HEK293 (cell line): ENCODE measurements around the gene EBF4.

Experiments used
- HOXC10 ChIP-seq: sonication (generic); formaldehyde crosslinking; IDR thresholded peaks from 2 replicates; pipeline ENCODE4 v1.8.1; 2023; ENCODE audit warnings: mild to moderate bottlenecking, missing genetic modification reagents
- ZNF121 ChIP-seq: fragments of 450-650 bp; formaldehyde crosslinking; IDR thresholded peaks from 2 replicates; pipeline ENCODE4 v1.5.1; 2016; ENCODE audit warnings: missing biosample characterization, missing genetic modification characterization
- ZNF132 ChIP-seq: fragments of 450-650 bp; formaldehyde crosslinking; IDR thresholded peaks from 2 replicates; pipeline ENCODE4 v1.5.1; 2017; ENCODE audit warnings: missing biosample characterization, missing genetic modification characterization, borderline replicate concordance
- ZNF24 ChIP-seq: fragments of 450-650 bp; formaldehyde crosslinking; IDR thresholded peaks from 2 replicates; pipeline ENCODE4 v1.5.1; 2016; ENCODE audit warnings: missing biosample characterization, missing genetic modification characterization
- ZNF274 ChIP-seq, 2 experiments: fragments of 200-500 bp in 1 of 2; fragments of 450-650 bp in 1 of 2; sonication (Bioruptor generic) in 1 of 2; formaldehyde crosslinking in 1 of 2; IDR thresholded peaks; 2 replicates each; pipeline versions ENCODE4 v1.5.1 to v1.6.1; 2014 to 2016; ENCODE audit warnings: borderline replicate concordance in 1 of 2, inconsistent platforms in 1 of 2, low read length in 1 of 2, missing biosample characterization in 1 of 2, missing genetic modification characterization in 1 of 2
- ZNF354C ChIP-seq: fragments of 450-650 bp; formaldehyde crosslinking; IDR thresholded peaks from 2 replicates; pipeline ENCODE4 v1.5.1; 2016; ENCODE audit warnings: missing biosample characterization, missing genetic modification characterization, low read depth, borderline replicate concordance
- ZNF416 ChIP-seq: fragments of 450-650 bp; formaldehyde crosslinking; IDR thresholded peaks from 2 replicates; pipeline ENCODE4 v1.5.1; 2016; ENCODE audit warnings: missing biosample characterization, missing genetic modification characterization
- ZNF501 ChIP-seq: fragments of 450-650 bp; formaldehyde crosslinking; IDR thresholded peaks from 2 replicates; pipeline ENCODE4 v1.5.1; 2016; ENCODE audit warnings: missing biosample characterization, missing genetic modification characterization
- ZNF510 ChIP-seq: fragments of 450-650 bp; formaldehyde crosslinking; IDR thresholded peaks from 2 replicates; pipeline ENCODE4 v1.5.1; 2018; ENCODE audit warnings: mild to moderate bottlenecking, missing genetic modification characterization, missing biosample characterization; ENCODE audit not compliant: insufficient replicate concordance
- TF ChIP-seq, protein P1 (sequence below): fragments of 450-650 bp; formaldehyde crosslinking; IDR thresholded peaks from 2 replicates; pipeline ENCODE4 v1.5.1; 2016; ENCODE audit warnings: missing biosample characterization, missing genetic modification characterization
- TF ChIP-seq, protein P2 (sequence below): fragments of 450-650 bp; formaldehyde crosslinking; IDR thresholded peaks from 2 replicates; pipeline ENCODE4 v1.5.1; 2016; ENCODE audit warnings: missing biosample characterization, missing genetic modification characterization
- TF ChIP-seq, protein P3 (sequence below): fragments of 450-650 bp; formaldehyde crosslinking; IDR thresholded peaks from 2 replicates; pipeline ENCODE4 v1.5.1; 2016; ENCODE audit warnings: missing biosample characterization, missing genetic modification characterization
- TF ChIP-seq, protein P4 (sequence below): sonication (generic); formaldehyde crosslinking; IDR thresholded peaks from 2 replicates; pipeline ENCODE4 v1.8.1; 2022; ENCODE audit warnings: mild to moderate bottlenecking, moderate library complexity, missing genetic modification reagents
- TF ChIP-seq, protein P5 (sequence below): fragments of 450-650 bp; formaldehyde crosslinking; IDR thresholded peaks from 2 replicates; pipeline ENCODE4 v1.5.1; 2016; ENCODE audit warnings: missing biosample characterization, missing genetic modification characterization

DNA sequence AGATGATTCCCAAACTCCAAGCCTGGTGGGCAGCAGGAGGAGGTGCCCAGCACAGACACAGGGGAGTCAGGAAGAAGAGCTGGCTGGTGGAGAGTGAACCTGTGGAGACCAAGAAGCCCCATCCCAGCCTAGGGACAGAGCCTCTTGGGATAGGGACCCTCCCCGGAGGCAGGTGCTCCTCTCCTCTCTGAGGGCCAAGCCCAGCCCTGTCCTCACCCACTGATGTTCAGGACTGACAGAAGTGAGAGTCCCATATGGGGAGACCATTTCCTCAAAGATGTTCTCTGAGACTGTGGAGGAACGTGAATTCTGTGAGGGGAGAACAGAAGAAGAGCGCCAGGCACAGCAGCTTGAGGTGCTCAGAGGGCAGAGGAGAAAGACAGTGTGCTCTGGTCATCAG, 2.4 kb upstream of the EBF4 start:
- TF ChIP-seq, protein P1, sequence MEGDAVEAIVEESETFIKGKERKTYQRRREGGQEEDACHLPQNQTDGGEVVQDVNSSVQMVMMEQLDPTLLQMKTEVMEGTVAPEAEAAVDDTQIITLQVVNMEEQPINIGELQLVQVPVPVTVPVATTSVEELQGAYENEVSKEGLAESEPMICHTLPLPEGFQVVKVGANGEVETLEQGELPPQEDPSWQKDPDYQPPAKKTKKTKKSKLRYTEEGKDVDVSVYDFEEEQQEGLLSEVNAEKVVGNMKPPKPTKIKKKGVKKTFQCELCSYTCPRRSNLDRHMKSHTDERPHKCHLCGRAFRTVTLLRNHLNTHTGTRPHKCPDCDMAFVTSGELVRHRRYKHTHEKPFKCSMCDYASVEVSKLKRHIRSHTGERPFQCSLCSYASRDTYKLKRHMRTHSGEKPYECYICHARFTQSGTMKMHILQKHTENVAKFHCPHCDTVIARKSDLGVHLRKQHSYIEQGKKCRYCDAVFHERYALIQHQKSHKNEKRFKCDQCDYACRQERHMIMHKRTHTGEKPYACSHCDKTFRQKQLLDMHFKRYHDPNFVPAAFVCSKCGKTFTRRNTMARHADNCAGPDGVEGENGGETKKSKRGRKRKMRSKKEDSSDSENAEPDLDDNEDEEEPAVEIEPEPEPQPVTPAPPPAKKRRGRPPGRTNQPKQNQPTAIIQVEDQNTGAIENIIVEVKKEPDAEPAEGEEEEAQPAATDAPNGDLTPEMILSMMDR, result no peak
- TF ChIP-seq ZNF510 (tag by site-specific recombination) (no peak), HOXC10 (CRISPR knock-in tag) (no peak), ZNF121 (tag by site-specific recombination) (no peak), ZNF132 (tag by site-specific recombination) (no peak), ZNF354C (tag by site-specific recombination) (no peak), ZNF274 (IDR thresholded peaks at IDR 0.05; ENCODE audit: low read length) (no peak), ZNF274 (tag by site-specific recombination; IDR thresholded peaks at IDR 0.05; ENCODE audit: borderline replicate concordance) (no peak), ZNF501 (no peak), ZNF416 (tag by site-specific recombination) (no peak), ZNF24 (tag by site-specific recombination) (no peak)
- TF ChIP-seq, protein P2, sequence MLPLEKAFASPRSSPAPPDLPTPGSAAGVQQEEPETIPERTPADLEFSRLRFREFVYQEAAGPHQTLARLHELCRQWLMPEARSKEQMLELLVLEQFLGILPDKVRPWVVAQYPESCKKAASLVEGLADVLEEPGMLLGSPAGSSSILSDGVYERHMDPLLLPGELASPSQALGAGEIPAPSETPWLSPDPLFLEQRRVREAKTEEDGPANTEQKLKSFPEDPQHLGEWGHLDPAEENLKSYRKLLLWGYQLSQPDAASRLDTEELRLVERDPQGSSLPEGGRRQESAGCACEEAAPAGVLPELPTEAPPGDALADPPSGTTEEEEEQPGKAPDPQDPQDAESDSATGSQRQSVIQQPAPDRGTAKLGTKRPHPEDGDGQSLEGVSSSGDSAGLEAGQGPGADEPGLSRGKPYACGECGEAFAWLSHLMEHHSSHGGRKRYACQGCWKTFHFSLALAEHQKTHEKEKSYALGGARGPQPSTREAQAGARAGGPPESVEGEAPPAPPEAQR (tag by site-specific recombination), result no peak
- TF ChIP-seq, protein P3, sequence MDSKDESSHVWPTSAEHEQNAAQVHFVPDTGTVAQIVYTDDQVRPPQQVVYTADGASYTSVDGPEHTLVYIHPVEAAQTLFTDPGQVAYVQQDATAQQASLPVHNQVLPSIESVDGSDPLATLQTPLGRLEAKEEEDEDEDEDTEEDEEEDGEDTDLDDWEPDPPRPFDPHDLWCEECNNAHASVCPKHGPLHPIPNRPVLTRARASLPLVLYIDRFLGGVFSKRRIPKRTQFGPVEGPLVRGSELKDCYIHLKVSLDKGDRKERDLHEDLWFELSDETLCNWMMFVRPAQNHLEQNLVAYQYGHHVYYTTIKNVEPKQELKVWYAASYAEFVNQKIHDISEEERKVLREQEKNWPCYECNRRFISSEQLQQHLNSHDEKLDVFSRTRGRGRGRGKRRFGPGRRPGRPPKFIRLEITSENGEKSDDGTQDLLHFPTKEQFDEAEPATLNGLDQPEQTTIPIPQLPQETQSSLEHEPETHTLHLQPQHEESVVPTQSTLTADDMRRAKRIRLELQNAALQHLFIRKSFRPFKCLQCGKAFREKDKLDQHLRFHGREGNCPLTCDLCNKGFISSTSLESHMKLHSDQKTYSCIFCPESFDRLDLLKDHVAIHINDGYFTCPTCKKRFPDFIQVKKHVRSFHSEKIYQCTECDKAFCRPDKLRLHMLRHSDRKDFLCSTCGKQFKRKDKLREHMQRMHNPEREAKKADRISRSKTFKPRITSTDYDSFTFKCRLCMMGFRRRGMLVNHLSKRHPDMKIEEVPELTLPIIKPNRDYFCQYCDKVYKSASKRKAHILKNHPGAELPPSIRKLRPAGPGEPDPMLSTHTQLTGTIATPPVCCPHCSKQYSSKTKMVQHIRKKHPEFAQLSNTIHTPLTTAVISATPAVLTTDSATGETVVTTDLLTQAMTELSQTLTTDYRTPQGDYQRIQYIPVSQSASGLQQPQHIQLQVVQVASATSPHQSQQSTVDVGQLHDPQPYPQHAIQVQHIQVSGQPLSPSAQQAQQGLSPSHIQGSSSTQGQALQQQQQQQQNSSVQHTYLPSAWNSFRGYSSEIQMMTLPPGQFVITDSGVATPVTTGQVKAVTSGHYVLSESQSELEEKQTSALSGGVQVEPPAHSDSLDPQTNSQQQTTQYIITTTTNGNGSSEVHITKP (tag by site-specific recombination), result no peak
- TF ChIP-seq, protein P4, sequence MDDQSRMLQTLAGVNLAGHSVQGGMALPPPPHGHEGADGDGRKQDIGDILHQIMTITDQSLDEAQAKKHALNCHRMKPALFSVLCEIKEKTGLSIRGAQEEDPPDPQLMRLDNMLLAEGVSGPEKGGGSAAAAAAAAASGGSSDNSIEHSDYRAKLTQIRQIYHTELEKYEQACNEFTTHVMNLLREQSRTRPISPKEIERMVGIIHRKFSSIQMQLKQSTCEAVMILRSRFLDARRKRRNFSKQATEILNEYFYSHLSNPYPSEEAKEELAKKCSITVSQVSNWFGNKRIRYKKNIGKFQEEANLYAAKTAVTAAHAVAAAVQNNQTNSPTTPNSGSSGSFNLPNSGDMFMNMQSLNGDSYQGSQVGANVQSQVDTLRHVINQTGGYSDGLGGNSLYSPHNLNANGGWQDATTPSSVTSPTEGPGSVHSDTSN, result no peak
- TF ChIP-seq, protein P5, sequence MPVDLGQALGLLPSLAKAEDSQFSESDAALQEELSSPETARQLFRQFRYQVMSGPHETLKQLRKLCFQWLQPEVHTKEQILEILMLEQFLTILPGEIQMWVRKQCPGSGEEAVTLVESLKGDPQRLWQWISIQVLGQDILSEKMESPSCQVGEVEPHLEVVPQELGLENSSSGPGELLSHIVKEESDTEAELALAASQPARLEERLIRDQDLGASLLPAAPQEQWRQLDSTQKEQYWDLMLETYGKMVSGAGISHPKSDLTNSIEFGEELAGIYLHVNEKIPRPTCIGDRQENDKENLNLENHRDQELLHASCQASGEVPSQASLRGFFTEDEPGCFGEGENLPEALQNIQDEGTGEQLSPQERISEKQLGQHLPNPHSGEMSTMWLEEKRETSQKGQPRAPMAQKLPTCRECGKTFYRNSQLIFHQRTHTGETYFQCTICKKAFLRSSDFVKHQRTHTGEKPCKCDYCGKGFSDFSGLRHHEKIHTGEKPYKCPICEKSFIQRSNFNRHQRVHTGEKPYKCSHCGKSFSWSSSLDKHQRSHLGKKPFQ (tag by site-specific recombination), result no peak
